ENCODE measurements around the gene GDF7. TPM values are rescaled to one million over a fixed set of nuclear protein-coding genes. Genes with fewer than 3 reads are reported as not detected.

Gene GDF7
- polyA plus RNA-seq, 4 donors: 3.2 to 7.8 (median 4.5) TPM

GRCh38 chr2:20657522-20658235, 9.3 kb upstream of the GDF7 start:
- DNase-seq (ENCODE audit: low read depth in 4 of 4, low spot score in 2 of 4): no peak

GRCh38 chr2:20660506-20661420, 6.2 kb upstream of the GDF7 start:
- DNase-seq (ENCODE audit: low read depth in 4 of 4, low spot score in 2 of 4): no peak

- no peak for DNase-seq (ENCODE audit: low read depth in 4 of 4, low spot score in 2 of 4)
These were observed 5.3 kb upstream of the GDF7 start for GRCh38 chr2:20661421-20662307.

DNA sequence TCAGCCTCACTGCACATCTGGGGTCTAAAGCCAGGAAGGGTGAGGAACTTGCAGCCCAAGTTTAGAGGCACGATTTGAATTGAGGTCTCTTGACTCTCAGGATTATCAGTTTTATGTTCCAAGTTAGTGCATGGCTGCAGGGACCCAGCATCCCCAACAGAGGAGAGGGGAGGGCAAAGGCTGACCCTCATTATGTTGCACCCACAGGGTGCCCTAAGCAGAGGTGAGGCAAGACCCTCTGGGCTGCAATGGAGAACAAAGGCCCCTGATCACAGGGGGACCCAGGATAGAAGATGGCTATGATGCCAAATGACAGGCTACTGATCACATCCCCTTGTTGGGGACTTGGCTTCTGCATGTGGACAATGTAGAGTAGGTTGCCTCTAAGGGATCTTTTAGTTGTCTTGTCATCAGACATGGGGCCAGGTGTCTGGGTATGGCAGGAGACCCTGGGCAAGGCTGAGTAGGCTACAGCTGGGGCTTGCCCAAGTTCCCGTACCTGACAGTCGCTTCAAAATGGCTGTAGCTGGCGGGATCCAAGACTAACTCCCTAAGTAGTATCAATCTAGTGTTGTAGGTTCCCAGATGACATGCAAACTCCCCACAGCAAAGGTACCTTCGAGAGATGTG, 4.5 kb upstream of the GDF7 start:
- no peak for DNase-seq (ENCODE audit: low read depth in 4 of 4, low spot score in 2 of 4)

- no peak for DNase-seq (ENCODE audit: low read depth in 4 of 4, low spot score in 2 of 4)
These were observed 3.5 kb upstream of the GDF7 start for GRCh38 chr2:20663196-20664070.

- no peak for DNase-seq (ENCODE audit: low read depth in 4 of 4, low spot score in 2 of 4)
These were observed 2.9 kb upstream of the GDF7 start for GRCh38 chr2:20664071-20664390.

GRCh38 chr2:20664431-20665242, 2.3 kb upstream of the GDF7 start:
- no peak for DNase-seq (ENCODE audit: low read depth in 4 of 4, low spot score in 2 of 4)

- no peak for DNase-seq (ENCODE audit: low read depth in 4 of 4, low spot score in 2 of 4)
These were observed 1.5 kb upstream of the GDF7 start for GRCh38 chr2:20665243-20666004.

DNA sequence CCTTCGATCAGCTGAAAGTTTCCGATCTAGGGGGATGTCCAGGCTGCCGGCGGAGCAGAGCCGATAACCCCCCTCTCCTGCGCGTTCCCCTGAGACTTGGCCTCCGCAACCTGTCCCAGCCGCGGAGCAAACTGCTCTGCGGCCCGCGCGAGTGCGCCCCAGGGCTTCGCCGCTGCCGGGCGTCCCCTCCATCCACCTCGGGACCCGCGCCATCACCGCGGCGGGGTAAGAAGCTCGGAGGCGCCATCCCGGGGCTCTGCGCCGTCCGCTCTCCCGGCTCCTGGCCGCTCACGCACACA, 990 bp upstream of the GDF7 start:
- no peak for DNase-seq (ENCODE audit: low read depth in 4 of 4, low spot score in 2 of 4)

DNA sequence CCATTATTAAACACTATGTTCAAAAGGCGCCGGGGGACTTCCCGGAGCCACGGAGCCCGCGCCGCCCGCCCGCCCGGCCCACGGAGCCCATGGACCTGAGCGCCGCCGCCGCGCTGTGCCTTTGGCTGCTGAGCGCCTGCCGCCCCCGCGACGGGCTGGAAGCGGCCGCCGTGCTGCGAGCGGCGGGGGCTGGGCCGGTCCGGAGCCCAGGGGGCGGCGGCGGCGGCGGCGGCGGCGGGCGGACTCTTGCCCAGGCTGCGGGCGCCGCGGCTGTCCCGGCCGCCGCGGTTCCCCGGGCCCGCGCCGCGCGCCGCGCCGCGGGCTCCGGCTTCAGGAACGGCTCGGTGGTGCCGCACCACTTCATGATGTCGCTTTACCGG, 197 bp downstream of the GDF7 start:
- DNase-seq (ENCODE audit: low read depth in 4 of 4, low spot score in 2 of 4): no peak

- DNase-seq (ENCODE audit: low read depth in 4 of 4, low spot score in 2 of 4): no peak
These were observed 822 bp downstream of the GDF7 start for GRCh38 chr2:20667531-20668401.

DNA sequence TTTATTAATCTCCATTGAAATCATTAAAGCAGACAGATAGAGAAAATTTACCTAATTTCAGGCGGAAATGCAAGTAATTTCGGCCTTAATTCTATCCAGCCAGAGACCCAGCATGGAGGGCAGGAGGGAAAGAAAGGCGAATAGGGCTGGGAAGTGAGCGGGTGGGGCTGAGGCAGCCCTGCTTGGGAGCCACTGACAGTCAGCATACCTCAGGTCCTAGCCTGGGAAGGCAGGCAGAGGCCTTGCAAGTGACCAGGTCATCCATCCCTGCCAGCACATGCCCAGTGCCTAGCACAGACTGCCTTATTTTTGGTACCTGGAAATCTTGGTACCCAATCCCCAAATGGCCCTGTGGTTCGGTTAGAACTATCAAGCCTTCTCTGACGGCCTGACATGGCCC, 1.5 kb downstream of the GDF7 start:
- DNase-seq (ENCODE audit: low read depth in 4 of 4, low spot score in 2 of 4): no peak

DNA sequence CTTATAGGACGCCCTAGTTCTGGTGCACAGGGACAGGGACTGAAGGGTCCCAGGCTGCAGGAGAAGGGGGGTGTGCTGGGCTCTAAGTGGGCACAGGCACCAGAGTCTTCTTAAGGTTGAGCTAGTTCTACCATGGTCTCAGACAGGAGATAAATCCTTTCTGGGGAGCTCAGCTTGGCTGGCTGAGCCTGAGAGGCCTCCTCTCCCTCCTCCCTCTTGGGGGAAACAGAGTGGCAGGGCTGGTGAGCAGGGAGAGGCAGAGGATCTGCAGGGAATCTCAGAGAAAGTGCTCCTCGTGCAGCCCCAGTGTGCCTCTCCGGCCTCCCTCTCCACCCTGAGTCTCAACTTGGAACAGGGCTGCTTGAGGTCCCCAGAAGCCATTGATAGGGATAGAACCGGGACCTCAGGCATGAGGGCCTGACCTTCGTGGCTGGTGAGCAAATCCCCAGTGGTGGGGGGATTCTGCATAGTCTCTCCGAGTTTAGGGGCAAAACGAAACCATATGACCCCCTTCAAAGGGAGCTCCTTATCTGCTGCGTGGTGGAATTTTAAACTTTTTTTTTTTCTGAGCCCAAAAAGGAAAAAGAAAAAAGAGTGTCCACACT, 2.0 kb downstream of the GDF7 start:
- DNase-seq (ENCODE audit: low read depth in 4 of 4, low spot score in 2 of 4): no peak

DNA sequence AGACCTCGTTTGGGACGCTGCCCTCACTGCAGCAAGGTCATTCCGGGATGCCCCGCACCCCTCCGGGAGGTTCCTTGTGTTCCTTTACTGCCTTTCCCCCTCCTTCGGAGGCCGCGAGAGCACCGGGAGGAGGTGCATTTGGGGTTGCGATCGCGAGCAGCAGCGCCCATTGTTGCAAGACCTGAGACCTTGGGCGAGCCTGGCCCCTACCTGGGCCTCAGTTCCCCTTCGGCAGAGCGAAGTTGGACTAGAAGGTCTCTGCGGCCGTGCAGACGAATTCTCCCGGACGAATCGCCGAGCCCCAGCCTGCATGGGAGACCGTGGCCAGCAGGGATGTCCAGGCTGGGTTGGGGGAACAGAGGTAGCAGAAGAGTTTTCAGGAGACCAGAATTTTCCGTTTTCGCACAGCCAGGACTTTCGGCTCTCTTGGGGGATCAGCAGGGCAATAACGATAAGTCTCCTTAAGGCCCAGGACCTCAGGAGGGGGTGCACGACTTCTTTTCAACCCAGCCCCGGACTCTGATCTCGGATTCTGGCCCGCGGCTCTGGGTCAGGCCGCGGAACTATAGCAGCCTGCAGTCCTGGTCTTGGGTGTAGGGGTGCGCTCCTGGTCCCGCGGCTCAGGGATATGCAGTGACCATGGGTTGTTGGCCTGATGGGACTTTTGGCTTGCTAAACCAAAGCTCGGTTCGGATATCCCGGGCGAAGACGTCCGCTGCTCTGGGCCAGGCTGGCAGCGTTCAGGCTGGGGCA, 2.8 kb downstream of the GDF7 start:
- no peak for DNase-seq (ENCODE audit: low read depth in 4 of 4, low spot score in 2 of 4)

GRCh38 chr2:20670315-20671035, 3.5 kb downstream of the GDF7 start:
- DNase-seq (ENCODE audit: low read depth in 4 of 4, low spot score in 2 of 4): no peak

Measured in left renal cortex interstitium (tissue), 4 donors.